GM10847 (cell line): ENCODE measurements around the gene BCDIN3D.

Experiments
- POLR2A ChIP-seq: IDR thresholded peaks from 2 replicates; pipeline ENCODE4 v1.6.1; 2011; ENCODE audit not compliant: insufficient read length; ENCODE audit errors: extremely low read depth

The BCDIN3D gene

GRCh38 chr12:49818241-49818895 lies 24.5 kb downstream of the BCDIN3D start:
- no peak for TF ChIP-seq POLR2A

- TF ChIP-seq POLR2A = no peak
Observed at GRCh38 chr12:49813131-49813530, 29.8 kb downstream of the BCDIN3D start.

GRCh38 chr12:49811961-49812401 lies 30.9 kb downstream of the BCDIN3D start:
- TF ChIP-seq POLR2A = no peak

GRCh38 chr12:49811136-49811535 lies 31.8 kb downstream of the BCDIN3D start:
- no peak for TF ChIP-seq POLR2A

GRCh38 chr12:49809906-49810389 lies 33.0 kb downstream of the BCDIN3D start:
- TF ChIP-seq POLR2A = no peak

GRCh38 chr12:49809381-49809905 lies 33.5 kb downstream of the BCDIN3D start:
- TF ChIP-seq POLR2A = no peak

- TF ChIP-seq POLR2A = no peak
Observed at GRCh38 chr12:49808686-49809380, 34.1 kb downstream of the BCDIN3D start.

GRCh38 chr12:49807991-49808580 lies 34.8 kb downstream of the BCDIN3D start:
- TF ChIP-seq POLR2A = no peak

GRCh38 chr12:49806877-49807276 lies 36.0 kb downstream of the BCDIN3D start:
- TF ChIP-seq POLR2A = no peak

- no peak for TF ChIP-seq POLR2A
Observed at GRCh38 chr12:49806321-49806813, 36.5 kb downstream of the BCDIN3D start.

- TF ChIP-seq POLR2A = no peak
Observed at GRCh38 chr12:49805409-49805808, 37.5 kb downstream of the BCDIN3D start.

GRCh38 chr12:49804821-49805220 lies 38.1 kb downstream of the BCDIN3D start:
- TF ChIP-seq POLR2A = no peak

- no peak for TF ChIP-seq POLR2A
Observed at GRCh38 chr12:49803693-49804450, 39.0 kb downstream of the BCDIN3D start.

GRCh38 chr12:49801141-49802063 lies 41.5 kb downstream of the BCDIN3D start:
- TF ChIP-seq POLR2A = no peak
